IMR-90 (cell line): ENCODE measurements around the gene ACOT9.

ENCODE experiments used
- BHLHE40 ChIP-seq: fragments of 150-350 bp; IDR thresholded peaks from 2 replicates; pipeline ENCODE4 v1.6.1; 2016; ENCODE audit warnings: mild to moderate bottlenecking, low read depth, low read length
- CEBPB ChIP-seq: IDR thresholded peaks from 2 replicates; pipeline ENCODE4 v1.6.1; 2012; ENCODE audit warnings: low read depth, low read length, improper control_type of control experiment
- CHD1 ChIP-seq: IDR thresholded peaks from 2 replicates; pipeline ENCODE4 v1.6.1; 2012; ENCODE audit warnings: low read depth, low read length, improper control_type of control experiment
- CTCF ChIP-seq: conservative IDR thresholded peaks from 2 replicates; pipeline ENCODE4 v1.5.1; 2012; ENCODE audit warnings: mild to moderate bottlenecking, low read depth, low read length, improper control_type of control experiment
- FOS ChIP-seq: fragments of 150-350 bp; IDR thresholded peaks from 2 replicates; pipeline ENCODE4 v1.6.1; 2016; ENCODE audit warnings: low read depth, low read length
- MAZ ChIP-seq: IDR thresholded peaks from 2 replicates; pipeline ENCODE4 v1.6.1; 2012; ENCODE audit warnings: low read depth, mild to moderate bottlenecking, low read length, improper control_type of control experiment, moderate library complexity, borderline replicate concordance
- MXI1 ChIP-seq: IDR thresholded peaks from 2 replicates; pipeline ENCODE4 v1.6.1; 2012; ENCODE audit warnings: low read depth, mild to moderate bottlenecking, low read length, moderate library complexity, borderline replicate concordance
- NFE2L2 ChIP-seq: fragments of 150-350 bp; IDR thresholded peaks from 2 replicates; pipeline ENCODE4 v1.6.1; 2016; ENCODE audit warnings: low read depth, mild to moderate bottlenecking, low read length
- POLR2A ChIP-seq: IDR thresholded peaks from 2 replicates; pipeline ENCODE4 v1.6.1; 2012; ENCODE audit warnings: mild to moderate bottlenecking, low read depth, low read length
- RAD21 ChIP-seq: IDR thresholded peaks from 2 replicates; pipeline ENCODE4 v1.6.1; 2012; ENCODE audit warnings: low read length, improper control_type of control experiment
- RCOR1 ChIP-seq: IDR thresholded peaks from 2 replicates; pipeline ENCODE4 v1.6.1; 2012; ENCODE audit warnings: mild to moderate bottlenecking, low read length, improper control_type of control experiment; ENCODE audit not compliant: insufficient replicate concordance
- RFX5 ChIP-seq: IDR thresholded peaks from 2 replicates; pipeline ENCODE4 v1.8.0; 2012; ENCODE audit warnings: low read depth, mild to moderate bottlenecking, low read length, moderate library complexity
- SMC3 ChIP-seq: fragments of 150-350 bp; IDR thresholded peaks from 2 replicates; pipeline ENCODE4 v1.6.1; 2016; ENCODE audit warnings: low read depth, mild to moderate bottlenecking, antibody characterized with exemption, low read length, moderate library complexity
- TF ChIP-seq, protein P1 (sequence below): fragments of 150-350 bp; IDR thresholded peaks from 2 replicates; pipeline ENCODE4 v1.6.1; 2017; ENCODE audit warnings: mild to moderate bottlenecking, antibody characterized with exemption, low read length, low read depth

DNA sequence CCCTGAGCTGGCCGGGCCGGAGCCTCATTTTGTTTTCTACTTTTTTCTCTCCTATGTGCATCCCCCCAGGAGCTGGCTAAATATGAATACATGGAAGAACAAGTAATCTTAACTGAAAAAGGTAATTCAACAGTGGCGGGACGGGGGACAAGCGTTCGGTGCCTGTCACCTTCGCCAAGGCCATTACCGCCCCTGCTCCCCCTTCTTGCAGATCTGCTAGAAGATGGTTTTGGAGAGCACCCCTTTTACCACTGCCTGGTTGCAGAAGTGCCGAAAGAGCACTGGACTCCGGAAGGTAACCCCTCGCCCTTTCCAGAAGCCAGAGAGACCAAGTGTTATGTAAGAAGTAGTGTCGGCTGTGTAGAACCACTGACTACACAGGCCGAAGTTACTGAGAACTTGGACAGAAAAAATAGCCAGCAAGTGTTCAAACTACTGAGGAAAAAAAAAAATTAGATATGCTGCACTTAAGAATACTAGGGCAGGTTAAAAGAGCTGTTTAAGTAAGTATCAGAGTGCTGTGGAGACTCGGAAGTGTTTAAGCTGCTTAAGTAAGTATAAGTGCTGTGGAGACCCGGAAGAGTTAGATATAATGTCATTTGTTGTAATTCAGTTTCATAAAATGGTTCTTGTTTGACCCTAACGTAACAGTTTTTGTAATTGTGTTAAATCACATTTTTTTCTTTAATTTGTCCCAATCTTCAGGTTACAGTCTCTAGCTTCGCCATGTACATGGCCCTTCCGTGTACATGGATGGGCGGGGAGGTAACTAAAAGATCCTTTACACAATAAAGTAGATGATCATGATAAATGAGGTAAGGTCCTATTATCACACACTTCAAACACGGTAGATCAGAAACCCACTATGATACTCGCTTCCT lies 40.8 kb upstream of the ACOT9 start:
- TF ChIP-seq CTCF, result no peak
- TF ChIP-seq CEBPB, result no peak
- TF ChIP-seq RFX5, result no peak
- peak; percentile 66 for TF ChIP-seq POLR2A
- TF ChIP-seq RCOR1, result no peak
- no peak for TF ChIP-seq RAD21
- TF ChIP-seq MXI1, result no peak
- TF ChIP-seq, protein P1, sequence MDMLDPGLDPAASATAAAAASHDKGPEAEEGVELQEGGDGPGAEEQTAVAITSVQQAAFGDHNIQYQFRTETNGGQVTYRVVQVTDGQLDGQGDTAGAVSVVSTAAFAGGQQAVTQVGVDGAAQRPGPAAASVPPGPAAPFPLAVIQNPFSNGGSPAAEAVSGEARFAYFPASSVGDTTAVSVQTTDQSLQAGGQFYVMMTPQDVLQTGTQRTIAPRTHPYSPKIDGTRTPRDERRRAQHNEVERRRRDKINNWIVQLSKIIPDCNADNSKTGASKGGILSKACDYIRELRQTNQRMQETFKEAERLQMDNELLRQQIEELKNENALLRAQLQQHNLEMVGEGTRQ, result no peak
- TF ChIP-seq SMC3, result no peak
- no peak for TF ChIP-seq MAZ
- no peak for TF ChIP-seq FOS
- TF ChIP-seq BHLHE40, result no peak
- TF ChIP-seq CHD1, result no peak
- no peak for TF ChIP-seq NFE2L2
